Brain pericyte (primary cell): ENCODE measurements around the gene KCP.

ENCODE experiments used
- DNase-seq: peaks from one replicate; pipeline ENCODE4 v3.0.0-alpha.2; 2012; ENCODE audit warnings: low read depth, low spot score

The KCP gene

GRCh38 chr7:128841171-128841690 is 69.3 kb downstream of the KCP start:
- DNase-seq, result no peak

GRCh38 chr7:128840326-128841170 is 70.0 kb downstream of the KCP start:
- no peak for DNase-seq

DNA sequence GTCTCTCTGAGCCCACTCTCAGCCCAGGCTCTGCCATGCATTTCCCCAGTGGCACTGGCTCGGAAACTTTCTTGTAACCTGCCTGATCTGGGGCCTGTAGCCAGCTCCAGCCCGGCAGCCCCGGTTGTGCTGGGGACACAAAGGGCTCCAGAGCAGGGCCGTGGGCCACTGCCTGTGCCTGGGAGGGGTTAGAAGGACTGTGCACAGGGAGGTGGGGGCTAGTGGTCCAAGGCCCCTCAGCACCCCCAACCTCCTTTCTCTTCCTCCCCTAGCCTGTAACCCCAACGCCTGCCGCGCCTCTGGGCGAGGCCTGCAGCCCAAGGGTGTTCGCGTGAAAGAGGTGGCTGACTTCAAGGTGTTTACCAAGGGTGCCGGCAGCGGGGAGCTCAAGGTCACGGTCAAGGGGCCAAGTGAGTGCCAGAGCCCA is 70.7 kb downstream of the KCP start:
- no peak for DNase-seq

DNA sequence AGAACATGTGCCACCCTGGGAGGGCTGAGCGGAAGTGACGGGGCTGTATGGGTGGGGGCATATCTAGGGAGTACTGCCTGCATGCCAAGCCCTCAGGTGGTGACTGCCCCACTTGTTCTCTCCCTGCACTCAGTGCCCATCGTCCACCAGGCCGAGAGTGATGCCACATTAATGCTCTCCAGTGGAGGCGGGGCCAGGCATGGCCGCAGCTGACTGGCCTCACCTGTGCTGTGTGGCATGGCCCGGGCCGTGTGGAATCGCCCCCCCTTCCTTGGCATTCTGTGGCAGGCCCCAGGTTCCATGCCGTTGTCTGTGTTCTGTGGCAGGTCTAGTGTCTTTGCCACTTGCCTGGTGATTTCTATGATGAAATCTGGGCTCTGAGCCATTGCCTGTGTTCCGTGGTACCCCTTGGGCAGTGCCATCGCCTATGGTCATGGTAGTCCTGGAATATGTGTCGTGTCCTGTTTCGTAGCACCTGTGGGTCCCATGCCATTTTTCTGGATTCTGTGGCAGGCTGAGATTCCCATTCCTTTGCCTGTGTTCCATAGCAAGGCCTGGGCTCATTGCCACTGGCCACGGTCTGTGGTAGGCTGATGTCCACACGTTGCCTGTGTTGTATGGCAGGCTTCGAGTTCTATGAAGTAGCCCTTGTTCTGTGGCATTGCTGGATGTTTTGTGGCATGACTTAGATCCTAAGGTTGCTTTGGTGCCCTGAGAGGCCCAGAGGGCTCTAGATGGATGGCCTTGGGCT is 71.4 kb downstream of the KCP start:
- DNase-seq, result no peak

GRCh38 chr7:128838109-128838779 is 72.3 kb downstream of the KCP start:
- DNase-seq, result no peak

GRCh38 chr7:128837521-128837921 is 73.0 kb downstream of the KCP start:
- no peak for DNase-seq

DNA sequence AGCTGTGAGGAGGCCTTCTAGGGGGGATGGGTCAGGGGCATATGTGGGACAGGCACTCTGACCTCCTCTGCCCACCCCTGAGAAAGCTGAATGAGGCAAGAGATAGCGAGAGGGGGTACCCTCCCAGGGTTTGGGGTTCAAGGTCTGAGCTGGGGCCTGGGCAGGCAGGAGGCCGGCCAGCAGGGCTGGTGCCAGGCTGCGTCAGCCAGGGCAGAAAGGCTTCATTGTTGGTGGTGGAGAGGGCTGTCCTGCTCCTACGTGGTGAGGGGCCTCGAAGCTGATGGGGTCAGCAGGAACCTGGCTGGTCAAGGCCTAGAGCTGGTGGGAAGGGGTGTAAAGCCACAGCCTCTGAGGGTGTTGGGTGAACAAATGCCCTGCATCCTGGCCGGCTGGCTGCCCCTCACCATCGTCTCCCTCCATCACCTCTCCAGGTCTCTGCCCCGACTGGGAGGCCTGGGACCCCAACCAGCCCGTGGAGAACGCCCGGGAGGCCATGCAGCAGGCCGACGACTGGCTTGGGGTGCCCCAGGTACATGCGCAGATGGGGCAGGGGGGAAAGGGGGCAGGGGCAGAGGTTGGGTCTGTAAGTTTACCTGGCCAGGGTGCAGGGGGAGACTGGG is 73.7 kb downstream of the KCP start:
- DNase-seq, result no peak

DNA sequence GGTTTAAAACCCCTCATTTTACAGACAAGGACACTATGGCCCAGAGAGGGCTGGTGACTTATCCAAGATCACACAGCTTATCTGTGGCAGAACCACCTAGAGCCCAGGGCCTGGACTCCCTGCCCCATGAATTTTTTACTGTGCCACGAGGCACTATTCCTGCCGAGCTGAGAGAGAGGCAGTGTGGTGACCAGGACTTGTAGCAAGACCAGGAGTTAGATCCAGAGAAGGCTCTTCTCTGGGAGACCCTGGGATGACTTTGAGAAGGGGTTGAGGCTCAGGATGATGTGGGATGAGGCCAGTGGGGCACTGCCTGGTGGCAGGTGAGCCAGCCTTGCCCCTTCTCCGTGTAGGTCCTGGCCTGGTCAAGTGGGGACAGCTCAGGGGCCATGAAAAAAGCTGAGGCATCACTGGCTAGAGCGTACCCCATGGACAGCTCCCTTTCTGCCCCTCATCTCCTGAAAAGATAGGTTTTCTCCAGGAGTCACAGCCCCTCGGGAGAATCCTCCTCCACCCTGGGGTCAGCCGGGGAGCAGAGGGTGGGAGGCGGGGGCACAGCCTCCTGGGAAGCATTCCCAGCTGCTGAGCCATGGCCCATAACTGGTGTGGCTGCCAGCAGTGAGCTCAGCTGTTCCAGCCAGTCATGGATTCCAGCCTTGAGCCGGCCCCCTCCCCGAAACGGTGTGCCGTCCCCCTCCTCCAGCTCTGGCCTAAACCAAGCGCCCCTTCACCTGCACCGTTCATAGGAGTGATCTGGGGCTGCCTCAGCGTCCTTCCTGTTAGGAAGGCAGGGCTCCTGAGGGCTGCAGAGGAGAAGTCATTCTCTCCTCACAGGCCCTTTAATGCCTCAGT is 74.5 kb downstream of the KCP start:
- no peak for DNase-seq

DNA sequence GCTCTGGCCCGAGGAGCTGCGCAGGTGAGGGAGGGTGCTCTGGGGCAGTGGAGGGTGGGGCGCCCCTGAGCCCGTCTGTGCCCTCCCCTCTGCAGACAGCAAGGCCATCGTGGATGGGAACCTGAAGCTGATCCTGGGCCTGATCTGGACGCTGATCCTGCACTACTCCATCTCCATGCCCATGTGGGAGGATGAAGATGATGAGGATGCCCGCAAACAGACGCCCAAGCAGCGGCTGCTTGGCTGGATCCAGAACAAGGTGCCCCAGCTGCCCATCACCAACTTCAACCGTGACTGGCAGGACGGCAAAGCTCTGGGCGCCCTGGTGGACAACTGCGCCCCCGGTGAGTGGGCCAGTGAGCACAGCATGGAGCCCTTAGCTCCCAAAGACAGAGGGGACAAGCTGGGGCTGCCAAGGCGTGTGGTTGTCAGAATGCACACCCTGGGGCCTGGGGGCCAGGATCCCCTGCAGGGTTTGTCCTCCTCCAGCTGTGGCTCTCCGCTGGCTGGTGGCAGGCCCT is 75.2 kb downstream of the KCP start:
- no peak for DNase-seq

- DNase-seq, result no peak
Measured at GRCh38 chr7:128833946-128834325, 76.6 kb downstream of the KCP start.

DNA sequence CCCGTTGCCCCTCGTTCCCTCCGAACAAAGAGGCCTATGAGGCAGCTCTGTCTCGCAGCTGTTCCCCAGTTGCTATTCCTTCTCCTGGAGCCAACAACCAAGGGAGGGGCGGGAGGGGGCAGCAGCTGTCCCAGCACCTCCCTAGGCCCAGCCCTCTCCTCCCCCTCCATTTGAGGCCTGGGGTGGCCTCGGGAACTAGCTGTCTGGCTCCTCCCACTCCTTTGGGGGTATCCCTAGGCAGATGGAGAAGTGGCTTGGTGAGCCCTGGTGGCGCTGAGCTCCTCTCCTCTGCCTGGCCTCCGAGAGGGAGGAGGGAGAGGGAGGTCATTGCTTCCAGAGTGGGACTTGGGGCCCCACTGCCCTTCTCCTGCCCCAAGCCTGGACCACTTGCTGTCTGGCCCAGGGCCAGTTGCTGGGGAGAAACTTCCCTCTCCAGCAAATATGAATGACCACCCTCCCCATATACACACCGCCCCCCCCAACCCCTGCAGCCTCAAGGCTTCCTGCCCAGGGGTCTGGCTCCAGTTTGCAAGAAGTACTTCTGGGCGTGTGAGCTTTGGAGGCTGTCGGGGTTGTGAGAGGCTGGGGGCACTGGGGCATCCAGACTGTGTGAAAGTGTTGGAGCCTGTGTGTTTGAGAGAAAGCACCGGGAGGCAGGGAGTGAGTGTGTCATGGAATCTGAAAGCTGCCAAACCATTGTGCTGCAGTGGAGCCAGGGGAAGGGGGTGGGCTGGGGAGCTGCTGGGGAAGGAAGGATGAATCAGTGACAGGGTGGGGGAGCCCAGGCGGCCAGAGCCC is 77.2 kb downstream of the KCP start:
- DNase-seq, result peak; percentile 88

DNA sequence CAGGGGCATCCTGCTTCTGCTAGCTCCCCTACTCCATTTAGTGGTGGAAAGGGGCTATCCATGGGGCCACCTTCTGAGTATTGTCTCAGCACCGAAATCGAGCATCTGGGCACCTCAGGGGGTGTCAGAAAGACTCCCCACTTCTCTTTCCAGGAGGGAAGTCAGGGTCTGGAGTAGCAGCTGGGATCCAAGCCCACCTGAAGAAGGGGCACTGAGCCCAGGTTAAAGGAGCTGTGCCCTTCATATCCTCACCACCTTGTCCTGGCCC is 77.7 kb downstream of the KCP start:
- DNase-seq, result no peak

DNA sequence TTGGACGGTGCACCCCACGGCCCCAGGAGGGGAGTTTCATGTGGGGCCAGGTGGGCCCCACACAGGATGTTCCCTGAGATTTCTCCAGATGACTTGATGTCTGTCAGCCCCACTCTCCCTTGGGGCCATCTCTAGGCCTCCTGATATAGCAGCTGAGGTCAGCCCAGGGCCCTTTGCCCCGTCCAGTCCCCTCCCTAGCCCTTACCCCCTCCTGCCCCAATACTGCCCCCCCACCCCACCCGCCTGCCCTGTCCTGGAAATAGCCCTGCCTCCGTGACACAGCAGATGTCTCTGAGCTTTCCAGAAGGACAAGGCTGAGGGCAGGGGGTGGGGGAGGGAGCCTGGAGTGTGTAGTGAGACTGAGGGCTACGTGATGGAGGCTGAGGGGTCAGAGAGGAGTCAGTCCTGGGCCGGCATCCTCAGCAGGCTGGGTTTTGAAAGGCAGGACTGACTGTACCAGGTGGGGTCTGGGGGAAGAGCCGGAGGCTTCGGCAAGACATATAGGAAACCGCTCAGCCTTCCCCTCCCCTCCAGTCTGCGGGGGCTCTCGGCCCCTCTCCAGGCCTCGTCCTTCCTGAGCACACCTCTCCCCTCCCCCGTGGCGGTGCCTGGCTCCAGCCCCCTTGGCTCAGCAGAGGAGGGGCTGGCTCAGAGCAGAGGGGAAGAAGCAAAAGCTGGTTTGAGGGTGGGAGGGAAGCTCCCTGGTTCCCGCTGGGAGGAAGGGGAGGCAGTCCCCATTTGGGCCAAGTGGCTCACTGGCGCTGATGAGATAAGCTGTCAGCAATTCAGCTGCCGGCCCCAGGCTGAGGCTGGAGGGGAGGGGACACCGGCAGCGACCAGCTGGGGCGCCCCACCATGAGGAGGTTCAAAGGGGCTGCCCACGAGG is 78.3 kb downstream of the KCP start:
- no peak for DNase-seq

DNA sequence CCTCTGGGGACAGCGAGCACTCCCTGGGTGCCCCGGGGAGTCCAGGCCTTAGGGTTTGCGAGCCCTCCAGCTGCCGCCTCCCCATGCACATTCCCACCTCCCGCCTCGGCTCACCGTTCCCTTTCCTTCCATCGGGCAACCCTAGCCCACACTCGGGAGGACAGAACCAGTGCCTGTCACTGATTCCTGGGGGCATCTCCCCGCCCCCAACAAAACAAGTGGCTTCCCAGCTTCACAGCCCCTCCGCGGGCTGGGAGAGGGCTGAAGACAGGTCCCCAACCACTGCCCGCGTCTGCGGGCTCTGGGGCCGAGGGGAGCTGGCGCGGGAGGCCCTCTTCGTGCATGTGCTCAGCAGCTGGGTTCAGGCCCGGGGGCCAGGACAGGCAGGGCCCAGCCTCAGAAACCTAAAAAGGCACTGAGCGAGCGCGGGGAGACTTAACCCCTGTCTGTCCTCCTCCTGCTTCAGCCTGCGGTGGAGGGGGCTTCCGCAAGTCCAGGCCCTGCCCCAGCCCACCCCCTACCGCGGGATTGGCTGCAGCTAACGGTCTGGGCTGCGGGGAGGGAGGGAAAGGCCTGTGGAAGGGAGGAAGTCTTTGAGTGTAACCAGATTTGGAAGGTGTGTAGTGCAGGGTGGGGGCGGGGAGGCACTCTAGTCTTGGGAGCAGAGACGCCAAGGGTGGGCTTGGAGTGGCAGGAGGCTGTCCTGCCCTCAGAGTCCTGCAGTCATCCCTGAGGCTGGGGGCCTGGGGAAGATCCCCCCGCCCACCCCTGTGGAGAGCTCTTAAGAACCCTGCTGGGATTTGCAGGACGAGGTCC is 79.1 kb downstream of the KCP start:
- no peak for DNase-seq

- DNase-seq, result no peak
Measured at GRCh38 chr7:128830231-128831177, 80.0 kb downstream of the KCP start, which contains the start of gene FLNC. FLNC (plus strand) TSS chr7:128830406; CDS start chr7:128830638, 232 bp downstream.

GRCh38 chr7:128829391-128830166 is 80.9 kb downstream of the KCP start:
- no peak for DNase-seq
